Fibroblast of skin of back (primary cell): ENCODE data around the gene CREG2.
"Not testable (repeated sequence)": the region's sequence is repeated elsewhere in the genome, so short reads cannot be mapped to it uniquely, and the experiment has no call there.

Experiments used
- DNase-seq: peaks from one replicate; pipeline ENCODE4 v3.0.0-alpha.2; 2013

CREG2 gene

DNA sequence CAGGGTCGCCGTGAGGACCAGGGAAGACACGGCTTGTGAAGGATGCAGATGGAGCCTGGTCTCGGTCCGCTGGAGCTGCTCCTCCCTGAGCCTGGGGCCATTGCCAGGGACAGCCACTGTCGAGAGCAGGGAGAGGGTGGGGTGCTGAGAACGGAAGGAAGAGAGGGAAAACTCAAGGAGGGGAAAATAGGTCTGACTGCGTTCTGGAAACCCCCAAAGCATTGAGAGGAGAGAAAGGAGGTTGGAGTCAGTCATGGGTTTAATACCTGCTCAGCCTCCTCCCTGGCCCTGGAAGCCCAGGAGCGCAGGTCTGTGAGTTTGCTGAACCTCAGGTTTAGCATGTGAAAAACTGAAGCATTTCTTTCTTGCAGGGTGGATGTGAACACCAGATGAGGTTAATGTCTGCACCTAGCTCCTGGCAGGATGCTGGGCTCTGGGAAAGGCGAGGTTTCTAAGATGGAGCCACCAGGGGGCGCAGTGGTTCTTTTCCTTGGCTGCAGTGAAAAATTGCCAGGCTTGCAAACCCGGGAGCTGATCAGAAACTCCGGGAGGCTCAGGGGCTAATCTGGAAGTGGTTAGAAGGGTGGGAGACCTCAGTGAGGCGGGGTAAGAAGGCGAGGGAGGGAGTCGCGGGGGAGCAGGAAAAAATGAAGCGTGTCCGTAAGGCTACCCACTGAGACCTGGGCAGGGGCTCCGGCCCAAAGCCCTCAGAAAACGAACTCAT, 45.2 kb downstream of the CREG2 start:
- DNase-seq: peak; percentile 71

DNA sequence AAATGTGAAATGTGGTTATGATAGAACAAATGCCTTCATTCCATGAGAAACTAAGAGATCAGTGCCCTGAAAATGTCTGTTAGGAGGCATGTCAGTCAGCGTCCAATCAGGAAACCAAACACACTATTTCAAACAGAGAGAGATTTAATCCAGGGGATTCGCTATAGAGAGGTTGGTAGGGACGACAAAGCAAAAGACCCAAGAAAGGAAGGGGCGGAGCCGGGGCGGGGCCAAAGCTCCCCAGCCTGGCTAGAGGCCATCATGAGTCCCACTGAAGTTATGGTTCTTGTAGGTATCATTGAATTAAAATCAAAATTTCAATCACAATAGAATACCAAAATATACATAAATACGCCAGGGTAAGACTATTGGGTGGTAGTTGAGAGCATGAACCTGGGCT, 45.9 kb downstream of the CREG2 start:
- DNase-seq: no peak

DNA sequence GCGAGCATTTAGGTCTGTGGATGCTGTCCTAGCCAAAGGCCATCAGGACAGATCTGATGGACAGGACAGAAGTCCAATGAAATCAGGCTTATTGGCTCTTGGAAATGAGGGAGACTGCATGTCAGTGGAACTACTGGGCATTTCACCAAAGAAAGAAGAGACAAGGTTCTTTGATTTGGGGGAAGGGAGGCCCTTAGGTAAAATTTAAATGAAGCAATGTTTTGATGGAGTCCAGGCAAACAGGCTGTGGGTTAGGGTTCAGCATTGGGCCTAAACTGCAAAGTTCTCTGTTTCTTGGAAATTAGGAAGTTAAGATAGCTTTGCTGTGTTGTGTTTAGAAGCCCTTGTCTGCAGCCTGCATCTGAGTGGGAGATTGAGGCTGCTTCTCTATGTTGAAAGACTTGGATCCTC, 47.2 kb downstream of the CREG2 start:
- DNase-seq: peak; percentile 13

DNA sequence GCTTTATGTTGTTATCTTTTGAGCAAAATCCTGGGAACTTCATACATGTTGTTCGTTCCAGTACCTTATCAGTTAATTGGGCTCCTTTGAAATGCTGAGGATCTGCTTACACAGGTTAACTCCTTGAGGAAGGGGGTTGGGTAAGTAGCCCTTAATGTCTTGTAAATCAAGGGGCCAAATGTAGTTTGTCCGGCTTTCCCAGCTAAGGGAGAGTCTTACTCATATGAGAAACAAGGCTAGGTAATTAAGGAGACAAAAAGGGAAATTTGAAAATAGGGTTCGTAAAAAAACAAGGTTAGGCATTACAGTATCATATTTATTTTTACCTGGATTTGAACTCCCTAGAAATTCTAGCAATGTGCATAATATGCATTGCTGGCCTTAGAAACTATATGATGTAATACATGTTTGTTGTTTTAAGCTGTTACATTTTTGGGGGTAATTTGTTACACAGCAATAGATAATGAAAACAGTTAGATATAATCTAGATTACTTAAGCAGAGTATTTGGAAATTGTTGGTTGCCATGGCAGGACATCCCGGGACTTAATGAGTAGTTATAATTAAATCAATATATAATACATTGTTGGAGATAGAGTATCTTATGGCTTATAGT, 47.9 kb downstream of the CREG2 start:
- DNase-seq: no peak

DNA sequence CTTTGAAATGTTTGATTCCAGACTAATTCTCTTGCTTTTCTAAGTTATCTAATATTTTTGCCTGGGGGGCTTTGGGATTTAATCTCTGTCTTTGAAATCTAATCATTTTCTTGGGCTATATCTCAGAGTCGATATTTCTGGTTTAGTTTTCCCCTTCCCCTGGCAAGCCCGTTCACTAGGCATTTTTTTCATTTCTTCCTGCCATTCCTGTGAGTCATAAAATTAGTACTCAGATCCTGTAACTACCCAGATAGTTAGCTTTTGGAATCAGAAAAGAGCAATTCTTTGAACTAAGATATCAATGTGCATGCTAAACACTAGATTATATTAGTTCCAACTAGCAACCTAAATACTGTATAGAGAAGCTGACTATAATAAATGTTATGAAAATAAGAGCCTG, 49.4 kb downstream of the CREG2 start:
- peak; percentile 59 for DNase-seq

DNA sequence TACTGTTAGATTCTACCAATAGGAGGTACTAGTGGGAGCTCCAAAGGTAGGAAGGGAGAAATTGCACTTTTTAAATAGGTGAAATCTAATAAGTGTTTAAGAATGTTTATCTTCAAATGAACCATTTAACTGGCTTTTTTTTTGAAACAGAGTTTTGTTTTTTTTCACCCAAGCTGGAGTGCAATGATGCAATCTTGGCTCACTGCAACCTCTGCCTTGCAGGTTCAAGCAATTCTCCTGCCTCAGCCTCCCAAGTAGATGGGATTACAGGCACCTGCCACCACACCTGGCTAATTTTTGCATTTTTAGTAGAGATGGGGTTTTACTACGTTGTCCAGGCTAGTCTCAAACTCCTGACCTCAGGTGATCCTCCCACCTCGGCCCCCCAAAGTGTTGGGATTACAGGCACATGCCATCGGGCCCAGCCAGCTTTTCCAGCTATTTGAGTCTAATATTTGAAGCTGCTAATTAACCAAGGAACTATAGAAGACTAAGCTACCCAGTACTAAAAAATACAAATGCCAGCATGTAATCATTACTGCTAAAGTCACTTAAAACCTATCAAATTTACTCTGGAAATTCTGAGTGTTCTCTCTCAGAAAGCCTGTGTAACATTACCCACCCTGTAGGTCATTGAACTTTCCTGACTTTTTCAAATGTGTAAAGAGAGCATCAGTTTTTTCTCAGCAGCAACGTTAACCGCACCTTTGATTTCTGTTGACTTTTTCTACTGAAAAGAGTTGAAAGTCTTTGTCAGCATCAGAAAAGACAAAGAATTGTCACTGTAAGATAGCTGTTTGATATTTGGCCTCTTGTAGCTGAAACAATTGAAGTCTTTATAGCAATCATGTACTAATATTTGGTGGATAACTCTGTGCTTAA, 54.2 kb downstream of the CREG2 start:
- no peak for DNase-seq

DNA sequence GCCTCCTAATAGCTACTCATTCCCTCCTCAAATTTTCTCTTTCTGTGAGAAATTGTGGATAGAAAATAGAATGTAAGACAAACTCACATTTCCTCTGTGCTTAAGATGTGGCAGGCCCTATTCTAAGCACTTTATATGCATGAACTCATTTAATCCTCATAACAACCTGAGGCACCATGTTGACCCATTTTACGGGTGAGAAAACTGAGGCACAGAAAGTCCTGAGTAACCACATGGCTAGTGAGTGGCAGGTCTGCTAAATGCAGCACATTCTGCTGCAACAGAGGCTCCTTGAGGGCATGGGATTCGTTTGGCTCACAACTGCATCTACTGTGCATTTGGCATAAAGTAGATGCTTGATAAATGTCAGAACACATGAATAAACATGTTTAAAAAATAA, 56.1 kb downstream of the CREG2 start:
- no peak for DNase-seq

DNA sequence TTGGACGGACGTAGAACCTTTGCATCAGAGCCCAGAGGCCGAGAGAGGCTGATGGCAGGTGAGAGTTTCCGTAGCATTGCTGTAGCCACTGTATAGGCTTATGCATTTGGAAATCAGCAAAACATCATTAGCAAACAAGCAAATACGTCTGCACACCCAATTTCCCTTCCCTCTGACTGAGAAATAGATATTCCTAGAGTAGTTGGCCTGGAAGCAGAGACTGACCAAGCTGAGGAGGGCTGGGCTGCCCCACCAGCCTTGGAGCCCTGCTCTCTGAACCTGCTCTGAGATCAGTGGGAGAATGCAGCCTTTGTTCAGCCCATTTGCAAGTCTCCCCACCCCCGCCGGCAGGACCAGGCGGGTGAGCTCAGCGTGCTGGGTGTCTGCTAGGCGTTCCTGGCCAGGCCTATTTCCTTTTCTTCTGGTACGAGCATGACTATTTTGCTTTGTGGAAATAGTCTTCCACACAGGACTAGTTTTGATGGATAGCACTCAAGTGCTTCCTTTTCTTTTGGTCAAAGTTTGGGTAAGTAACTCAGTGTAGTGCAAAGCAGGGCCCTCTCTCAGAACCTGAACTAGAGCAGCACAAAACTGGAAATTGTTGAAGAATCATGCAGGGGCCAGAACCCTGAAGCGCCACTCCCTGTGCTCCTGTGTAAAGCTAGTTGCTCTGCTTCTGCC, 56.9 kb downstream of the CREG2 start:
- no peak for DNase-seq

DNA sequence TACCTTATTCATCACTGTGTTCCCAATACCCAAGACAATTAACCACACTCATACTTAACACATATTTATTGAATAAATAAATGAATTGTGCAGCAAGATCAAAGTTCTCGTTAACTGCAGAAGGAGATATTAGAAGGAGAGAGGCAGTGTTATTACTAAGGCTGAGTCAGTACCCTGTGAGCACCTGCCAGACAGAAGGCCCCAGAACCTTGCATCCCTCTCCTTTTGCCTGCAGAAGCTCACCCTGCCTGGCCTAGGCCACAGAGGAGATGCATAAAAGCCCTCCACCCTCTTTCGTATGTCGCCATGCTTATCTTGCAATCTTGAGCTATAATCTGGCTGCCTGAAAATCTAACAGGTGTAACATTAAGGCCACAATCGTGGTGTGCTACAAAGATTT, 58.3 kb downstream of the CREG2 start:
- DNase-seq: no peak

DNA sequence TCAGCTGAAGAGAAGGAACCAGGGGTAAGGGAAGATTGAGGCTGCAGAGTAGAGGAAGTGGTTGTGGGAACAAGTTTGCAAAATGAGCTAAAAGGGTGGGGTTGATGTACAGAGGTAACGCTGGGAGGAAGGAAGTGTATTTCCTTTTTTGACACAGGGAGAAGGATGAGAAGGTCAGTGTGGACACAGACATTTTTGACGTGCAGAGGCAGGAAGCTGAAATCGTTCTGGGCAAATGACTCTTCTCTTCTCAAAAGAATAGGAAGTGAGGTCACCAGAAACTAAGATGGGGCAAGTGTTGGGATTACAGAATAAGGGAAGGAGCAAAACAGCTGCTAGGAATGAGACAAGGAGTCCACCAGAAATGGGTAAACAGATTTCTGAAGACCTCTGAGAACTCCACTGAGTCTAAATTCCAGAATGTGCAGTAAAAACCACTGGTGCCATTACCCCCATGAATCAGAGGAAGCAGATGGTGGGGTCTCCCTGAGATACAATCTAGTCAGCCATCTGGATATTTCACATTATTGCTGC, 58.8 kb downstream of the CREG2 start:
- peak; percentile 26 for DNase-seq

DNA sequence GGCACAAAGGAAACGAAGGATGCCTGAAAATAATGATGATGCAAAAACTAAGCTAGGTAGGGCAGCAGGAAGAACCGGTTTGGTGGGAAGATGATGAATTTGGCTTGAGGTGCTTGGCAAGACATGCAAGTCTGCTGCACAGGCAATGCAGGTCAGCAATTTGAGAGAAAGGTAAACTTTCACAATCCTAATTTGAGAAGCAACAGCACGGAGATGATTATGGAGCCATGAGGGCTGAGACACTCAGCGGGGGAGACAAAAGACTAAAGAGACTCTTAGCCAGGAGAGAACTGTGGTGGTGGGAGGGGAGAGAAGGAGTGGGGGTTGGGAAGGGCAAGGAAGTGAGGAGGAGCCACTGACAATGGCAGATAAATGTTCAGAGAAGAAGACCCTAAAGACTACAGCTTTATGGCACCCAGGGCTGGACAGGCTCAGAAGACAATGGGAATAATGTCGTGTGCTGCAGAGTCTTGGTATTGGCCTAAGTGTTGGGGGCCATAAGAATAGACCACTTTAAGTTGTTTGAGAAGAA, 59.4 kb downstream of the CREG2 start:
- no peak for DNase-seq

DNA sequence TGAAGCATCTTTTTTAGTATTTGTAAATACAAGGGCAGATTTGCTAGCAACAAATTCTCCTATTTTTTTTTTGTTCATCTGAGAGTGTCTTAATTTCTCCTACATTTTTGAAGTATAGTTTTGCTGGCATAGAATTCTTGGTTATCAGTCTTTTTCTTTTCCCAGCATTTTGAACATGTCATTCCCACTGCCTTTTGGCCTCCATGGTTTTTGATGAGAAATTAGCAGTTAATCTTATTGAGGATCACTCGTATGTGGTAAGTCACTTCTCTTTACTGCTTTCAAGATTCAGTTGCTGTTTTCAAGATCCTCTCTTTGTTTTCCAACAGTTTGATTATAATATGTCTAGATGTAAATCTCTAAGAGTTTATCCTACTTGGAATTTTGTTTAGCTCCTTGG, 61.9 kb downstream of the CREG2 start:
- DNase-seq: no peak

DNA sequence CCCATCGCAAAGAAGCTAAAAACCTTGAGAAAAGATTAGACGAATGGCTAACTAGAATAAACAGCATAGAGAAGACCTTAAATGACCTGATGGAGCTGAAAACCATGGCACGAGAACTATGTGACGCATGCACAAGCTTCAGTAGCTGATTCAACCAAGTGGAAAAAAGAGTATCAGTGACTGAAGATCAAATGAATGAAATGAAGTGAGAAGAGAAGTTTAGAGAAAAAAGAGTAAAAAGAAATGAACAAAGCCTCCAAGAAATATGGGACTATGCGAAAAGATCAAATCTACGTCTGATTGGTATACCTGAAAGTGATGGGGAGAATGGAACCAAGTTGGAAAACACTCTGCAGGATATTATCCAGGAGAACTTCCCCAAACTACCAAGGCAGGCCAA, 70.7 kb downstream of the CREG2 start:
- not testable (repeated sequence) for DNase-seq

DNA sequence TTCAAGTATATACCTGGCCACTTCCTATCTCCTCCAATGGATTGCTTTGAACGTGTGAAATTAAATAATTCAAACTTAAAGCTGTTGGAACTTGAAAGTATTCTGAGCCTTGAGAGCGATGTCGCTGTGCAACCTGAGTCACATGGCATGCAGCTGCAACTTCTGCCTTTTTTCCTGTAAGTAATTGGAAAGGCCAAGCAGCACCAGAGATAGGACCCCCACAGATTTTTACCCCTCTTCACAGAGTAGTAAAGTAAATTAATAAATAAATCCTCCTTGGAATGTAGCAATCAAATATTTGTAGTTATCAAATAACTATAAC, 75.6 kb downstream of the CREG2 start:
- DNase-seq: no peak

DNA sequence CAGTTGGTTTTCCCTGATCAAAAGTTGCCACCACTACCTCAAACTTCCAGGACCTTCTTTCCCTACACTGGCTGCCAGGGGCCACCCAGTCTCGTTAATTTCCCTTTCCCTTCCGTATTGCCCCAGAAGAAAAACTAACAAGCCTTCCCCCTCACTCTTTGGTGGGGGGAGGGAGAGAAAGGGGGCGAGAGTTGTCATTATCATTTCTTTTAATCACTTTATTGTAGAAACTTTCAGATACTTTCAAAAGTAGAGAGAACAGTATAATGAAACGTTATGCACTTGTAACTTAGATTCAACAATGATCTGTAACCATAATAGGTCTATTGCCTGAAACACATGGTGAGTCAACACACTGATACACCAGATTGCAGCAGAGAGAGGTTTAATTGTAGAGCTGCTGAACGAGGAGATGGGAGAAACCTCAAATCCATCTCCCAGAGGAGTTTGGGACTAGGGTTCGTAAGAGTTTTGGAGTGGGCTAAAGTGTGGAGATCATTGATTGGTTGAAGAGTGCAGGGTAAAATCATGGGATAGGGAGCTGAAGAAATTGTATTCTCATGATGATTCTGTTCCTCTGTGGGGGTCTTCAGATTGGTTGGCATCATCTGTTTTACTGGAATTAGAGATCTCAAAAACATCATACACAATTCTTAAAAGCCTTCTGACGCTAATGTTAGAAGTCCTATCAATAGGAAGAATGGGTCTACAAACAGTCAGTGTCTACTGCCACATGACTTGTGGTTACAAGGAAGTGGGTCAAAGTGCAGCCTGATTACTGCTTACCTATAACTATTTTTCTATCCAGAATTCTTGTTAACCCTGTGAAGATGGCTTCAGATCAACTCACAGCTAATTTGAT, 76.2 kb downstream of the CREG2 start:
- no peak for DNase-seq

DNA sequence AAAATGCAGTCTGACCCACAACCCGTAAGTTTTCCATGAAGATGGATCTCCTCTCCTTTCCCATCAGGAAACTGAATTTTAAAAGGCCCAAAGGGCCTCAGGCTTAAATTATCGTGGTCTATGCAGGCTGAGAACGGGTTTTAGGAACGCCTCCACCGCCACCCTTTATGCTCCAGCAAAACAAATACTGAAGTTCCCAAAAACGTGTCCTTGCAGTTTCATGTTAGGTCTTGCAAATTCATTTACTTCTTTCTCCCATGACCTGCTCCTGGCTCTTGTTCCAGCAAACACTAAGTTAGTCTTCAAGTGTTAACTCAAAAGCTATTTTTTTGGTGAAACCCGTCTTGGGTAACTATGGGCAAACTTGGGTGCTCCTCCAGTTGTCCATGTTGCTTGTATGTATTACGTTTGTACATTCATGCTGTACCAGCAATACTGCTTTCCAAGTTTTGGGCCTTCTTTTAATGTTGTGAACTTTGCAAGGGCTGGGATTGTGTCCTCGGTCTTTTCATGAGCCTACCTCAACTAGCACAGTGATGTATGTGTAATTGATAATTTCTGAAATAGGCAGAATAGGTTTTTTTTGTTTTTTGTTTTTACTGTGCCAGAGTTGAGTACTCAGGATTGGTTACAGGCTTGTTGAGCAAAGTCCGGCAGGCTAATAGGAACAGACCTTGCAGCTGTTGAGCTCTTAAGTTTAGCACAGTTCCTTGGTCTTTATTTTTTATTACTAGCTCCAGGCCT, 77.0 kb downstream of the CREG2 start:
- DNase-seq: no peak

DNA sequence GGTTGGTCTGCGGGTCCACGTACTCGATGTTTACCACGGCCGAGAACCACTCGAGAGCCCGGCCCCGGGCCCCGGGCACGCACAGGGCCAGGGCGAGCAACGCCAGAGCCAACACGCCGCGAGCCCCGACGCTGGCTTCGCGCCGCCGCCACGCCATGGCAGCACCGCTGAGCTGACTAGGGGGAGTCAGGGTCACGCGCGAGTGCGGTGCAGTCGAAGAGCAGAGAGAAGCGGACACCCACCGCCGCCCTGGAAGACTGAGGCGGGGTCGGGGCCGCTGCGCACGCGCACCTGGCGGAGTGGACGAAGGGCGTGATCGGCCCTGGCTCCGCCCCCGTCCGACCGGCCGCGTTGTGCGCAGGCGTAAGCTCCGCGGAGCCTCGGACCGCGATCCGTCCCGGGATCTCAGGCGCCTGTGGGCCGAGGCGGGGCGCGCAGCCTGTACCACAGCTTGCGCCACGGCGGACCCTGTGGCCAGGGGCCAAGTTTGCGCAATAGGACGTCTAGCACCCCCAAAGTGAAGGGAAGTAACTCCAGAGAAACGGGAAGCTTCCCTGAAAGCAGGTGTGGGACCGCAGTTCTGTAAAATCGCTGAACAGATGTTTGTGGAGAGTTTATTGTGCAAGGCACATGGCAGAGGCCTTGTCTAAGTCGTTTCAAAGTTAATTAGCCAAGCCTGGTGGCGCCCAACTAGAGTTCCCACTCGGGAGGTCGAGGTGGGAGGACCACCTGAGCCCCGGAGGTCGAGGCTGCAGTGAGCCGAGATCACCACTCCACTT, 78.7 kb downstream of the CREG2 start, which contains the start of gene RNF149:
RNF149 (minus strand) TSS at position 270 of the 779 bp plus-strand sequence; CDS start at position 157, 113 bp downstream.
- DNase-seq: peak; percentile 82

DNA sequence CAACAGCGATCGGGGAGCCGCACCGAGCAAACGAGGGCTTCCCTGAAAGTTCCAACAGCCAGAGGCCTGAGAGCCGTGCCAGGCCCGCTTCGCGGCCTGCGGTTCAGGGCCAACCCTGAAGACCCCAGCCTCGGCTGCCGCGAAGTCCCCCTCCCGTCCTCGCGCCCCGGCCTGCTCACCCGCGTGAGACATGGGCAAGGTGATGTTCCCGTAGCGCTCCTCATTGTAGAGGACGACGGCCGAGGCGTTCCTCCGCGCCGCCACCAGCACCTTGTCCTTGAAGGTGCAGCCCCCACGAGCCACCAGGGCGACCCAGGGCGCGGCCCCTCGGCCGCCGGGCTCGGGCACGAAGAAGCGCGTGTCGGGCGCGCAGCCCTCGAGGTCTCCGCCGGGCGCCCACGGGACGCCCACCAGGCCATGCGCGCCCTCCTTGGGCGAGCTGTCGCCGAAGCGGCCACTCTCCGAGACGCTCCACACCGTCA, 79.3 kb downstream of the CREG2 start:
- peak; percentile 15 for DNase-seq

DNA sequence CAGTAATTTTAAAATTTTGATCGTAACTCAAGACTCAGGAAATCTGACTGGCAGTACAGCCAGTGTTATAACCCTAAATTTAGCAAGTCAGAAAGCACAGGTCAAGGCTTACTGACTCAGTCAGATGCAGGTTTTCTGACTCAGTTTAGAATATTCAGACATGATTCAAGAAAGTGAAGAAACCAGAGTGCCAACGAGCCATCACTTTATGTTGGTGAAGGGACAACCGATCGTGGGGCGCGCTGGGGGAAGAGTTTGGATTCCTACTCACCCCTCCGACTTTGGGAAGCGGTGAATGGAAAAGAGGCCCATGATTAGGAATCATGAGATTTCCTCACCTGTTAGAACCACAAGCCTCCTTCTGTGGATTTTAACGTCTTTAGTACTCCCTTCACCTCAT, 79.8 kb downstream of the CREG2 start:
- no peak for DNase-seq

DNA sequence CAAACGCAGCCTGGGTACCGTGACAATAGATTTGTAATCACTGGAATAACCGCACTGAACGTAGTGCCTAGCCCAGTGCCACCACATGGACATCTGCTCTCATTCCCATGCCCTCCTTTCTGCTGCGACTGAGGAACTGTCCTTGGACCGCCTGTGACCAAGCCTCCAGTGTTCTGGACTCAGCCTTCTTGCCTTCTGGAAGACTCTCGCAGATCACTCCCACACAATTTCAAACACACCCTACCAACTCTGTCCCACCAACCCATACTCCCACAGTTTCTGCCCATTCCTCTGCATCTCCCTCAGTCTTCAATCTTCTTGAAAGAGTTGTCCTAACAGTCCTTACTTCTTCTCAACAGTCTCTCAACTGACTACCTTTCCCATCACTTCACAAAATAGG, 80.9 kb downstream of the CREG2 start:
- DNase-seq: no peak
